RPMI8226 (cell line): Measurements from ENCODE around the gene CMTM8.
A peak's percentile ranks its signal among the peaks of the same experiment; 100 is the strongest.

ENCODE experiments used
- DNase-seq: peaks from one replicate; pipeline ENCODE4 v3.0.0-alpha.2; 2015

CMTM8 gene

GRCh38 chr3:32310336-32310735, 71.9 kb downstream of the CMTM8 start:
- no peak for DNase-seq

GRCh38 chr3:32310918-32311839, 72.7 kb downstream of the CMTM8 start:
- no peak for DNase-seq

- no peak for DNase-seq
Observed at GRCh38 chr3:32312251-32312650, 73.8 kb downstream of the CMTM8 start.

GRCh38 chr3:32313169-32313568, 74.7 kb downstream of the CMTM8 start:
- no peak for DNase-seq

- no peak for DNase-seq
Observed at GRCh38 chr3:32313723-32314473, 75.4 kb downstream of the CMTM8 start.

GRCh38 chr3:32315441-32315840, 77.0 kb downstream of the CMTM8 start:
- no peak for DNase-seq

GRCh38 chr3:32316319-32316718, 77.8 kb downstream of the CMTM8 start:
- DNase-seq: no peak

- DNase-seq: no peak
Observed at GRCh38 chr3:32316976-32317375, 78.5 kb downstream of the CMTM8 start.

GRCh38 chr3:32319607-32320006, 81.1 kb downstream of the CMTM8 start:
- no peak for DNase-seq

GRCh38 chr3:32320080-32320479, 81.6 kb downstream of the CMTM8 start:
- no peak for DNase-seq

- DNase-seq: no peak
Observed at GRCh38 chr3:32321095-32321790, 82.8 kb downstream of the CMTM8 start.

- no peak for DNase-seq
Observed at GRCh38 chr3:32322311-32322710, 83.8 kb downstream of the CMTM8 start.

- DNase-seq: no peak
Observed at GRCh38 chr3:32323604-32324003, 85.1 kb downstream of the CMTM8 start.

- DNase-seq: no peak
Observed at GRCh38 chr3:32325201-32325600, 86.7 kb downstream of the CMTM8 start.

- peak; percentile 33 for DNase-seq
Observed at GRCh38 chr3:32325927-32326326, 87.4 kb downstream of the CMTM8 start.

GRCh38 chr3:32326795-32327194, 88.3 kb downstream of the CMTM8 start:
- no peak for DNase-seq

GRCh38 chr3:32334675-32335074, 96.2 kb downstream of the CMTM8 start:
- DNase-seq: peak; percentile 43

GRCh38 chr3:32335365-32336112, 97.1 kb downstream of the CMTM8 start:
- no peak for DNase-seq

- DNase-seq: no peak
Observed at GRCh38 chr3:32336113-32336498, 97.6 kb downstream of the CMTM8 start.

GRCh38 chr3:32337505-32337904, 99.0 kb downstream of the CMTM8 start:
- DNase-seq: no peak

- DNase-seq: peak; percentile 20
Observed at GRCh38 chr3:32340039-32340438, 101.6 kb downstream of the CMTM8 start.

GRCh38 chr3:32340611-32341365, 102.3 kb downstream of the CMTM8 start:
- peak; percentile 41 for DNase-seq
